ENCODE data around the gene PUS3.

DNA sequence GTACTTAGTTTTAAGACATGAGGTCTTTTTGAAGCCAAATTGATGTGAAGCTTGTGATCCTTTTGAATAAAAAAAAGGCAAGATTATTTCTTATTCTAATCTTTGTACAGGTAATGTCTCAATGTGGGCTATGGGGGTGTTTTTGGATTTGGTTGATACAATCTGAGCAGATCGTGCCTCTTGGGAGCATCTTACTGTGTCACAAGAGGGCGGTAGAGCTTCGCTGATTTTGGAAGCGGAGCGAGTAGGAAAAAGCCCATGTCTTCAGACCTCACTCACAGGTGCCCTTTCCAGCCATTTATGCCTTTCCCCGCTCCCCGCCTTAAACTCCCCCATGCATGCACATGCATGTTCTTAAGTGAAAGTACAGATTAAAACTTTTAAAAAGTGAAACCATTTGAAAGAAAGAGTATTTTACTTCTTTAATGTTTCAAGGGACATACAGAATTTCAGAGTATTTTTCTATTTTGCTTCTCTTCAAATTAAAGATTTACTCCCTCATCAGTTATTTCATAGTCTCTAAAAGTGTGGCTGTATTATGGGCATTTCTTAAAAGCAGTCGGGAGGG lies 20.1 kb upstream of the PUS3 start:
- TF ChIP-seq EZH2 (IDR thresholded peaks at IDR 0.05; ENCODE audit: insufficient read depth, poor library complexity, severe bottlenecking) = no peak
- no peak for TF ChIP-seq EZH2phosphoT487 (IDR thresholded peaks at IDR 0.05; ENCODE audit: insufficient read depth, low read depth)

Data from GM23248 (cell line).